Loucy (cell line): ENCODE data around the gene SPCS1.

Source experiments
- CTCF ChIP-seq: fragments of 200-600 bp; sonication (generic); conservative IDR thresholded peaks from 2 replicates; pipeline ENCODE4 v1.5.1; 2014; ENCODE audit warnings: mild to moderate bottlenecking, antibody characterized with exemption, low read length
- EZH2phosphoT487 ChIP-seq: fragments of 200-600 bp; IDR thresholded peaks from 2 replicates; pipeline ENCODE4 v1.6.1; 2018; ENCODE audit warnings: antibody characterized with exemption, mild to moderate bottlenecking, moderate library complexity, borderline replicate concordance

GRCh38 chr3:52724511-52724910, 18.6 kb downstream of the SPCS1 start:
- no peak for TF ChIP-seq CTCF
- TF ChIP-seq EZH2phosphoT487: no peak
